Neural progenitor cell (in vitro differentiated cells): ENCODE data around the gene TEAD1.

Experiments used
- CTCF ChIP-seq: fragments of 200-600 bp; sonication (generic); IDR thresholded peaks from 2 replicates; pipeline ENCODE4 v1.5.1; 2017; ENCODE audit warnings: antibody characterized with exemption, mild to moderate bottlenecking
- EZH2 ChIP-seq: fragments of 200-600 bp; sonication (generic); IDR thresholded peaks from 2 replicates; pipeline ENCODE4 v1.6.1; 2017; ENCODE audit warnings: antibody characterized with exemption, mild to moderate bottlenecking, moderate library complexity
- EZH2phosphoT487 ChIP-seq: fragments of 200-600 bp; sonication (generic); IDR thresholded peaks from 2 replicates; pipeline ENCODE4 v1.6.1; 2017; ENCODE audit warnings: antibody characterized with exemption

- TF ChIP-seq CTCF (no peak), EZH2 (no peak), EZH2phosphoT487 (no peak)
These were observed 110.8 kb downstream of the TEAD1 start for GRCh38 chr11:12784987-12785386.
